ENCODE data around the gene SPTSSB.
A peak's percentile ranks its signal among the peaks of the same experiment; 100 is the strongest.

SPTSSB gene

GRCh38 chr3:161392853-161393252, 21.5 kb upstream of the SPTSSB start:
- no peak for DNase-seq (ENCODE audit: low read depth in 2 of 2)

DNA sequence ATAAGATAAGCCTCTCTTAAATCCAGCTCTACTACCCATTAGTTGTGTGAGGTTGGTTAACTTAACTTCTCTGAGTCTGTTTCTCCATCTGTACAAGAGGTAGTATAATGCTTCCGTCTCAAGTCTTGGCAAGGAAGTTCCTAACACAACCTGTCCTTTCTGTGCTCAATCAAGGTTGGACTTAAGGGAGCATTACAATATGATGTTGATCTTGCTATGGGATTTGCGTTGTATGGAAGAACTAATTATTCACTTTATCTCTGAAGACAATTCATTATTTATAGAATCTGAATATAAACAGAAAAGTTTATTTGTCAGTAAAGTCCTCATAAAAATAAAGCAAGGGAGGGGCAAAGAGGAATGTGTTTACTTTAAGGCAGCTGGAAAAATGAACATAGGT, 18.9 kb upstream of the SPTSSB start:
- DNase-seq (ENCODE audit: low read depth in 2 of 2), result no peak

DNA sequence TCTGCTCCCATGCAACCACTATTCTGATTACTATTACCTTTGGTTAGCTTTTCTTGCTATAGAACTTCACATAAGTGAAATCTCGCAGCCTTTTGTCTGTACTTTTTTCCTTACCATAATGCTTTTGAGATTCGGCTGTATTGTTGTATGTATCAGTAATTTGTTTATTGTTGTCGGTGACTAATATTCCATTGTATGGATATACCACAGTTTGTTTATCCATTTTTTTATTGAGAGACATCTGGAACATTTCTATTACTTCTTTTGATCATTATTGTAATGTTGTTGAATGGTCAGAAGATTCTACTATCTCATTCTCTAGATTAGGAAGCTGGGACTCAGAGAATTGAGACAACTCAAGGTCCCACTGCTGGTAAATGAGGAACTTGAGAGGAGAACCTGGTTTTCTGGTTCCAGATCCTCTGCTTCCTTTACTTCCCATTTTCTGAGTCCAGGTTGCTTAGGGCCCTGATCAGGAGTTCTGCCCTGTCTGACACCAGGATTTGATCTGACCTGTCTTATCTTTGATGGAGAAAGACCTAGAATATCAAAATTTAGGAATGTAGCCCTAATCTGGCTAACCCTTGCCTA, 18.2 kb upstream of the SPTSSB start:
- no peak for DNase-seq (ENCODE audit: low read depth in 2 of 2)

- no peak for DNase-seq (ENCODE audit: low read depth in 2 of 2)
These were observed 17.5 kb upstream of the SPTSSB start for GRCh38 chr3:161388855-161389254.

DNA sequence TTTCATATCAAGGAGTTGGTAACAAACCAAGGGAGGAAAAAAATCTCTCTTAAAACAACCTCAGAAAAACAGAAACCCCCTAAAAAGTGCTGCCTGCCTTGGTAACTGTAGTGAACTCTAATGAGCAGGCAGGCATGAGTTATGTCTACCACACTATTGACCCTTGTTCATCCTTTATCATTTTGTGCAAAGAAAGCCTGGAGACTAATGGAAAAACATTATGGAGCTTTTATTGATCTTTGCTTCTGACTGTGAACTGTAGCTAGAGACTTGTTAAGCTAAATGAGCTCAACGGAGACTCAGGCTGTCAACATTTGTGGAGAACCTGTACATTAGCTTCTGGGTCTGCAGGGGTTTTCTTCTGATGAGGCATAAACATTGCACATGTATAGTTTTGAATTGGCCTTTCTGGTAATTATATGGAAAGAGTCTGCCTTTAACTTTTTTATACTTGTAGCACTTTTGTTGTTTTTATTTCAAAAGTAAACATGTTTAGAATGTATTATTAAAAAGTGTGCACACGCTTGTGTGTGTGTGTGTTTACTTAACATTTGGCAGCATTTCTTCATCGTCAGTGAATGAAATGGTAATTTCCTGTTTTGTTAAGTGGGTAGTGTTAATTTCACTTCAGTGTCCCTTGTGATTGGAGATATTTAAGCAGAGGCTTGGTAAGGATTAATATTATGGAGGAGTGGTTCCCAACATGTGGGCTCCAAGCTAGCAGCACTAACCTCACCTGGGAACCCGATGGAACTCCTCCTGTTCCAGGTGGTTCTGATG, 15.9 kb upstream of the SPTSSB start:
- no peak for DNase-seq (ENCODE audit: low read depth in 2 of 2)

DNA sequence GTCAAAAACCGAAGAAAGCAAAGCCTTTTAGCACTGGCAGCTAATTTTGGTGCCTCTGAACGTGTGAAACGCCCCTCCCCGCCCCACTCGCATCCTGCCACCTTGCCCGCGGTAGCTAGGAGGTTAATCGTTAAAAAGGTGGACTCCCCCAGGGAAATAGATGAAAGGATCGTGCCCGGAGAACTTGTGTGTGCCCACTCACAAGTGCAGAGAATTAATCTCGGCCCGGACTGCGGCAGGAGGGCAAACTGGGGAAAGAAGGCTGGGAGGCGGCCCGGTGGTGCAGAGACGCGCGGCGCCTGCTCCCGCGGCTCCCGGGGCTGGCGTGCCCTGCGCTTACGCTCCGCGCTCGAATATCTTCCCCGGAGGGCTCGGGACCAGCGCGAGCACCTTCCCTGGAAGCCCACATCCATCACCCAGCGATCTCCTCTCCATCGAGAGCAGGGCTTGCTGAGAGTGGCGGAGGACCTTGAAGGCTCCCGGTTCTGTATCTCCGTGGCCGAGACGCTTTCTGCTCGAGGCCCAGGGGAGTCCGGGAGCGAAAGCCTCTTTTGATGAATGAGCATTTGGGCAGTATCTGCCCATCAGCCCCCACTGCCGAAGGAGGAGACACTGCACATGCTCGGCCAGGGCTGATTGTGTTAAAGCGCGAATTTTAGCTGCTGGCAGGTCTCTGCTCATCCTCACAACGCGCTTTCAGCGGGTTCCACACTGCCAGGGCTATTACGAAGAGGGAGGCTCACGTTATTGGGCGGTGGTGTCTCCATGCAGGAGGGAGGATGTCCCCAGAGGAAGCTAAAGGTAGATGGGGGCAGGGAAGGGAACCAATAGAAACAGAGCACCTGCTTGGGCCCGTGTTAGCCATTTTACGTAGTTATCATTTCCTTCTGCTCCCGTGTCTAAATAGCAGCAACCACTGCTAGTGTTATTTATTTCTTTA, 1.3 kb upstream of the SPTSSB start:
- no peak for DNase-seq (ENCODE audit: low read depth in 2 of 2)

DNA sequence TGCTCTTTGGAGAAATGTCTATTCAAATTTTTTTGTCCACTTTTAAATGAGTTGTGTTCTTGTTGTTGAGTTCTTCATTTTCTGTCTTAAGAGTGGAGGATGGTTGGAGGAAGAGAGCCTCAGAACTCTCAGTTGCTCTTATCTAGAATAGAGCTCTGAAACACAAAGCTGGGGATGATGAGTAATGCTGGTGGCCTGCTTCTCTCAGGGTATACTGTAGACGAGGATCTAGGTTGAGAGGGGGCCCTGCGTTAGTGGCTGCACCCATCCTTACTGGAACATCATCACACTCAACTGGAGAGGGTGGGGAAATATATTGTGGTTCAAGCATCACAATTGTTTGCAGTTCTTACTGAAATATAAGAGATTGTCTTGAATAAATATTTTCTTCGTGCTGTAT, 1.8 kb downstream of the SPTSSB start:
- DNase-seq (ENCODE audit: low read depth in 2 of 2), result no peak

DNA sequence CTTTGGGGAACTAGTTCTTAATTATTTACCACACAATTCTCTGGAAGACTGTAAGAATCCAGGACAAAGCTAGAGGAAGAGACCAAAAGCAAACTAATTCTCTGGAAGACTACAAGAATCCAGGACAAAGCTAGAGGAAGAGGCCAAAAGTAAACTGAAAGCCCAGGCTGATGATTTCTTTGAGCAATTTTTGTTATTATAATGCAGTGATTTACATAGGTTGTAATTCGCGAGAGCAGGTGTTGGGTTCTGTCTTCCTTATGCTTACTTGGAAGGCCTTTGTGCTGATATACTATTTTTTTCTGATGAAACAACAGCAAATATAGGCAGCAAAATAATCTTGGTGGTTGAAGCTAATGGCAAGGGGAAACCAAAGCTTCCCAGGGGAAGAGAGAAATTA, 5.2 kb downstream of the SPTSSB start:
- DNase-seq (ENCODE audit: low read depth in 2 of 2), result no peak

- no peak for DNase-seq (ENCODE audit: low read depth in 2 of 2)
These were observed 12.8 kb downstream of the SPTSSB start for GRCh38 chr3:161358488-161358887.

DNA sequence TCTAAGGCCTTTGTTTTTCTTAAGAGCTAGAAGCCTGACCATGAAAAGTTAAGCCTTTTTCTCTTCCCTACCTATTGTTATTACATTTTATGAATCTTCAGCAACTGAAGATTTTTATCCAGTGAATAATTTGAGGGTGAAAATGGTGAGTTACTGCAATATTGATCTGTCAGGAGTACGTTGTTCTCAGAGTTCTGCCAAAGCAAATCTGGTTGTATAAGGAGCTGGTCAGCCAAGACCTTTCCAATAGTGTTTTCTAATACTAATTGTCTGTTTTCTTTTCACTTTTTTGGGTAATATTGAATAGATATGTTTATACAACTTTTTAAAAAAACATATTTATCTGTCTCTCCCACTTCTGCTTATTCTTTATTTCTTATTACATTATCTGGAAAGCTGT, 15.0 kb downstream of the SPTSSB start:
- DNase-seq (ENCODE audit: low read depth in 2 of 2), result no peak

DNA sequence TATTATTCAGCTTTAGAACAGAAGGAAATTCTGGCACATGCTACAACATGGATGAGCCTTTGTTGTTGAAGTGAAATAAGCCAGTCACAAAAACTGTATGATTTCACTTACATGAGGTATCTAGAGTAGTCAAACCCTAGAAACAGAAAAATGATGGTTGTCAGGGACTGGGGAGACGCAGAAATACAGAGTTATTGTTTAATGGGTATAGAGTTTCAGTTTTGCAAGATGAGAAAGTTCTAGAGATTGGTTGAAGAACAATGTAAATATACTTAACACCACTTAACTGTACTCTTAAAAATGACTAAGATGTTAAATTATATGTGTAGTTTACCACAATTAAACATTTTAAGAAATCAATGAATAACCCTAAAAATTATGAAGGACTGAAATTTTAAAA, 15.8 kb downstream of the SPTSSB start:
- DNase-seq (ENCODE audit: low read depth in 2 of 2), result no peak

DNA sequence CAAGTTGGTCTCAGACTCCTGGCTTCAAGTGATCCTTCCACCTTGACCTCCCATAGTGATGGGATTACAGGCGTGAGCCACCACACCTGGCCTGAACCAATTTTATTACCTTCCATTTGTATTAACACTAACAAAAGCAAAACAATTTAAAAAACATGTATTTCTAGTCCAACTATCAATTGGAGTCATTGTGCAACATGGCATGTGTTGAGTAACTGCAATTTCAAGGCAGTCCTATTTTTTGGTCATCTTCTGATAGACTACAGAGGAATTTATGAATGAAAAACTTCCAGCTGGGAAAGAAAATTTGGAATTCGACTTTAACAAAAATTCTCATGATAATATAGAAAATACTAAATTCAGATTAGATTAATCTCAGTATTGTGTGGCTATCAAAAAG, 16.8 kb downstream of the SPTSSB start:
- no peak for DNase-seq (ENCODE audit: low read depth in 2 of 2)

- no peak for DNase-seq (ENCODE audit: low read depth in 2 of 2)
These were observed 20.0 kb downstream of the SPTSSB start for GRCh38 chr3:161351330-161351729.

DNA sequence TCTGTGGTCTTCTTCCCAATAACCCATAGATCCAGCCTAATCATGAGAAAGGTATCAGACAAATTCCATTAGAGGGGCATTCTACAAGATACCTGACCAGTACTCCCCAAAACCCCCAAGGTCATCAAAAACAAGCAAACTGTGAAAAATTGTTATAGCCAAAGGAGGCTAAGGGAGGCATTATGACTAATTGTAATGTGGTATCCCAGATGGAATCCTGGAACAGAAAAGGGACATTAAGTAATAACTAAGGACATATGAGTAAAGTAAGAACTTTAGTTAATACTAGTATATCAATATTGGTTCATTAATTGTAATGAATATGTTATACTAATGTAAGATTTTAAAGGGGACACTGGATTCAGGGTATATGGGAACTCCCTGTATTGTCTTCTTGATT, 20.4 kb downstream of the SPTSSB start:
- DNase-seq (ENCODE audit: low read depth in 2 of 2), result no peak

- peak in 1 of 2 donors; percentile 2 for DNase-seq (ENCODE audit: low read depth in 2 of 2)
These were observed 21.6 kb downstream of the SPTSSB start for GRCh38 chr3:161349529-161350312.

GRCh38 chr3:161348796-161349400, 22.4 kb downstream of the SPTSSB start:
- no peak for DNase-seq (ENCODE audit: low read depth in 2 of 2)

DNA sequence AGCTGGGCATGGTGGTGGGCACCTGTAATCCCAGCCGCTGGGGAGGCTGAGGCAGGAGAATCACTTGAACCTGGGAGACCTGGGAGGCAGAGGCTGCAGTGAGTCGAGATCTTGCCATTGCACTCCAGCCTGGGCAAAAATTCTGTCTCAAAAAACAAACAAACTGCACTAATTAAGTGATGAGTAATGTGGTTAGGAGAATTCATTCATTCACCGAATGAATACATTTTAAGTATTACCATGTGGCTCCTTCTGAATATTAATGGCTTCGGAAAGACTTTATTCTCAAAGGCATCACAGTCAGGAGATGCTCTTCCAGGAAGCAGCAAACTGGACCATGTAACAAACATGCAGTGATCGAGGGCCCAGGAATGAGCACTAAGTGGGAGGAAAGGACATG, 23.6 kb downstream of the SPTSSB start:
- DNase-seq (ENCODE audit: low read depth in 2 of 2), result no peak

DNA sequence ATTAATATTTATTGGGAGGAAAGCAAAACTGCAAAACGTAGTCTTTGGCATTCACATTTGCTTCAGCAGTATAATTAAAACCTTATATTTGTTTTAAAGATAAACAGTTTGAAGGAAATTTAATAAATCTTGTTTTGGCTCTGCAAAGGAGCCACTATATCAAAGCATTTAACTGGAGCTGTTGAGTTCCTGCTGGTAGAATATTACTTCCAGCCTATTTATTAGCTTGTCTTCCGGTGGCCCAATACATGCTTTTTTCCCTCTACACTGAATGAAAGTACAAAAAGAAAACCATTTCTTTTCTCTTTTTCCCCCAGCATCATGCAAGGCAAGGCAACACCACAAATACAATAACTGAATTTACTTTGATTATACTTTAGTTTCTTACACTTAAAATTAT, 26.3 kb downstream of the SPTSSB start:
- no peak for DNase-seq (ENCODE audit: low read depth in 2 of 2)

DNA sequence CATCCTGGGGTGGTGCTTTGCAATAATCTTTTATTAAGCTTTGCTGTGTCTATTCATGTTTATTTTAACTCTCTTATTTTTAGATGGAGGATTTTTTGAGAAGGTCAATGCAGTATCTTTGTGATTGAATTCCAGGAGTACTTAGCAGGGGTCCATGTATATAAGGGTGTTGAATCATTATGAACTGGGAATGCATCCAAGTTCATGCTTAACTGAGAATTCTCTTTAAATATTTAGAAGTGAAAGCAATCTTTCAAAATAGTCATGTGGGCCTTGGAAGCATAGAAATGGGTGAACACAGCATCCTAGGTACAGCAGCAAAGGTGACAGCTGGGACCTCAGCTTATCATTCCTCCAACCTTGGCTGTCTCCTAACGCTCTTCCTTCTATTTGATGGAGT, 27.3 kb downstream of the SPTSSB start:
- no peak for DNase-seq (ENCODE audit: low read depth in 2 of 2)

GRCh38 chr3:161343540-161343939, 27.8 kb downstream of the SPTSSB start:
- DNase-seq (ENCODE audit: low read depth in 2 of 2), result no peak

- no peak for DNase-seq (ENCODE audit: low read depth in 2 of 2)
These were observed 28.7 kb downstream of the SPTSSB start for GRCh38 chr3:161342629-161343028.

Measured in stimulated activated CD4-positive, alpha-beta T cell treated with anti-CD3 and anti-CD28 coated beads, Interleukin-4, amount 100 ng/mL, for 48 hours (primary cell).